Cardiac muscle cell (in vitro differentiated cells and primary cell): Measurements from ENCODE around the gene RTN3. TPM values are rescaled to one million over a fixed set of nuclear protein-coding genes. Genes with fewer than 3 reads are reported as not detected.

Experiments used
- DNase-seq, 2 donors: peaks; one replicate each; pipeline versions ENCODE4 v3.0.0 to v3.0.0-alpha.2; 2010 to 2017; ENCODE audit warnings: low read depth in 1 of 2, low spot score in 1 of 2
- H3K27ac ChIP-seq: fragments of 200-600 bp; sonication (generic); 2 replicates; pipeline ENCODE4 v1.5.1; 2016
- H3K27me3 ChIP-seq: fragments of 200-600 bp; sonication (generic); 2 replicates; pipeline ENCODE4 v1.6.0; 2016; ENCODE audit warnings: control low read depth
- H3K36me3 ChIP-seq: fragments of 200-600 bp; sonication (generic); 2 replicates; pipeline ENCODE4 v1.5.1; 2016; ENCODE audit warnings: control low read depth
- H3K4me1 ChIP-seq: fragments of 200-600 bp; sonication (generic); 2 replicates; pipeline ENCODE4 v1.8.1; 2017; ENCODE audit warnings: low read depth, mild to moderate bottlenecking, mixed run types
- H3K4me3 ChIP-seq: fragments of 200-600 bp; sonication (generic); 2 replicates; pipeline ENCODE4 v1.5.1; 2016; ENCODE audit warnings: mild to moderate bottlenecking
- H3K9me3 ChIP-seq: fragments of 200-600 bp; sonication (generic); 2 replicates; pipeline ENCODE4 v1.5.1; 2017; ENCODE audit warnings: low read depth, mild to moderate bottlenecking, control low read depth
- polyA plus RNA-seq: library from polyadenylated mRNA; unstranded; fragments of >200 nt; fragmentation: Nextera tagmentation; extraction: Ambion mirVana; gene quantifications from 2 replicates; pipeline ENCODE4 v1.2.1, GENCODE V29; 2016
- total RNA-seq: library from RNA; depleted of rRNA; stranded (reverse); fragments of >200 nt; gene quantifications from 2 replicates; pipeline ENCODE4 v1.2.3, GENCODE V29; 2016
- TF ChIP-seq, protein P1 (sequence below): IDR thresholded peaks from 2 replicates; pipeline ENCODE4 v1.5.1; 2012; ENCODE audit warnings: low read depth, mild to moderate bottlenecking, low read length

RTN3 gene
- total and polyA plus RNA-seq, 2 experiments from 2014 or later = 99.7 to 116 TPM

DNA sequence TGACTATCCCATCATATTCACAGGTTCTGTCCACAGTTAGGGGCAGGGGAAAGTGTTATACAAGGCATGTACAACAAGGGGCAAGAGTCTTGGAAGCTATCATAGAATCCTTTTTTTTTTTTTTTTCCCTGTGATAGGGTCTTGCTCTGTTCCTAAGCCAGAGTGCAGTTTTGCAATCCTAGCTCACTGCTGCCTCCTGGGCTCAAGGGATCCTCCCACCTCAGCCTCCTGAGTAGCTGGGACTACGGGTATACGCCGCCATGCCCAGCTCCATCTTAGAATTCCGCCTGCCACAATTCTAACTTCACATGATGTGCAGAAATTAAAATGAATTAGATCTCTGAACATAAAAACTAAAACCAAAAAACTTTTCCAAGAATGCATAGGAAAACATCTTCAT is 55.6 kb downstream of the RTN3 start:
- H3K27me3 ChIP-seq = no peaks in the 10 kb centered on the region
- no peak overlapping the region for H3K4me3 ChIP-seq
- DNase-seq = no peak
- H3K27ac ChIP-seq = no peak overlapping the region
- TF ChIP-seq, protein P1, sequence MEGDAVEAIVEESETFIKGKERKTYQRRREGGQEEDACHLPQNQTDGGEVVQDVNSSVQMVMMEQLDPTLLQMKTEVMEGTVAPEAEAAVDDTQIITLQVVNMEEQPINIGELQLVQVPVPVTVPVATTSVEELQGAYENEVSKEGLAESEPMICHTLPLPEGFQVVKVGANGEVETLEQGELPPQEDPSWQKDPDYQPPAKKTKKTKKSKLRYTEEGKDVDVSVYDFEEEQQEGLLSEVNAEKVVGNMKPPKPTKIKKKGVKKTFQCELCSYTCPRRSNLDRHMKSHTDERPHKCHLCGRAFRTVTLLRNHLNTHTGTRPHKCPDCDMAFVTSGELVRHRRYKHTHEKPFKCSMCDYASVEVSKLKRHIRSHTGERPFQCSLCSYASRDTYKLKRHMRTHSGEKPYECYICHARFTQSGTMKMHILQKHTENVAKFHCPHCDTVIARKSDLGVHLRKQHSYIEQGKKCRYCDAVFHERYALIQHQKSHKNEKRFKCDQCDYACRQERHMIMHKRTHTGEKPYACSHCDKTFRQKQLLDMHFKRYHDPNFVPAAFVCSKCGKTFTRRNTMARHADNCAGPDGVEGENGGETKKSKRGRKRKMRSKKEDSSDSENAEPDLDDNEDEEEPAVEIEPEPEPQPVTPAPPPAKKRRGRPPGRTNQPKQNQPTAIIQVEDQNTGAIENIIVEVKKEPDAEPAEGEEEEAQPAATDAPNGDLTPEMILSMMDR = no peak
- no peaks in the 10 kb centered on the region for H3K9me3 ChIP-seq
- H3K36me3 ChIP-seq = no peaks in the 10 kb centered on the region
- H3K4me1 ChIP-seq = no peaks in the 10 kb centered on the region

DNA sequence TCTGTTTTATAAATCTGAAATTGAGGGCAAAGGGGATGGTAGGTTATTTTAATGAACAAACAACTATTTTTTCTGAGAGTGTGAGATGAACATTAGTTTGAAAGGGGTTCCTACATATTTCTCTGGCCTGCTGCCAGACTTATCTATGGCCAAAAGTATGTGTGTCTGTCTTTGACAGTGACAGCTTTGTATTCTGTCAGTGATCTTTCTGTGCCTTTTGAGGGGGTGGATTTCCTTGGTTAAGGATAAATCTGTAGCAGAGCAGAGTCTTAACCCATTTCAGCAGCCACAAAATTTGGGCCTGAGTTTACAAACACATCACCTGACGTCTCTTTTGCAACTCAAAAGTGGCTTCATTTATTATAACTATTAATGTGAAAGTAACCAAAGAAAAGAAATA is 56.4 kb downstream of the RTN3 start:
- TF ChIP-seq, protein P1 = no peak
- Histone ChIP-seq H3K9me3 (no peaks in the 10 kb centered on the region), H3K27ac (no peak overlapping the region), H3K4me1 (no peaks in the 10 kb centered on the region), H3K4me3 (no peak overlapping the region), H3K36me3 (no peaks in the 10 kb centered on the region), H3K27me3 (no peaks in the 10 kb centered on the region)
- no peak for DNase-seq

DNA sequence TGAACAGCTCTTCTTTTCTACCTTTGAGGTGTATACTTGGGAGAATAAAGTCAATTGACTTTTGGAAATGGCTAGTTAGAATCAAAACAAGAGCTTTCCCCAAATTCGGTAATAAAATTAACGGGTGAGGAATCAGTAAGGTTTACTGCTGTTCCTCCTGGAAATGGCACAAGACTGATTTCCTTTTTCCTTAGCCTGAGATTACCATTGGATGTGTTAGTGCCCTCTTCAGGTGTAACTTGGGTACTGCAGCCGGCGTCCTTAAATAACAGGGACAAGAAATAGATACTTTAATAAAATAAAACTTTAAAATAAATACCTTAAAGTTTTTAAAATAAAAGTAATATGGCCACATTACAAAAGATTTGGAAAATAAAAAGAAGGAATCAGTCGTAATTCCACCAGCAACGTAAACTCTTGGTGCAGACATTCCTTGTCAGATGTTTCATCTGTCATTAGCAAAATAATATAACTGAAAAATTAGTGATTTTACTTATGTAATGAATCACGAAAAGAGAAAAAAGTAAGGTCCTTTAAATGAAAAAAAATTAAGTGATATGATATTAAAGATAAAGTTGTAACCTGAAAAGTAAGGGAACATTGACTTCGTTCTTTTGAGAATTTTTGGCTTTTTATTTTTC is 57.5 kb downstream of the RTN3 start:
- Histone ChIP-seq H3K27me3 (no peaks in the 10 kb centered on the region), H3K9me3 (no peaks in the 10 kb centered on the region), H3K4me3 (no peak overlapping the region), H3K27ac (no peak overlapping the region), H3K36me3 (no peaks in the 10 kb centered on the region), H3K4me1 (no peaks in the 10 kb centered on the region)
- TF ChIP-seq, protein P1 = peak; percentile 91
- peak; percentile 76 to 87 for DNase-seq

DNA sequence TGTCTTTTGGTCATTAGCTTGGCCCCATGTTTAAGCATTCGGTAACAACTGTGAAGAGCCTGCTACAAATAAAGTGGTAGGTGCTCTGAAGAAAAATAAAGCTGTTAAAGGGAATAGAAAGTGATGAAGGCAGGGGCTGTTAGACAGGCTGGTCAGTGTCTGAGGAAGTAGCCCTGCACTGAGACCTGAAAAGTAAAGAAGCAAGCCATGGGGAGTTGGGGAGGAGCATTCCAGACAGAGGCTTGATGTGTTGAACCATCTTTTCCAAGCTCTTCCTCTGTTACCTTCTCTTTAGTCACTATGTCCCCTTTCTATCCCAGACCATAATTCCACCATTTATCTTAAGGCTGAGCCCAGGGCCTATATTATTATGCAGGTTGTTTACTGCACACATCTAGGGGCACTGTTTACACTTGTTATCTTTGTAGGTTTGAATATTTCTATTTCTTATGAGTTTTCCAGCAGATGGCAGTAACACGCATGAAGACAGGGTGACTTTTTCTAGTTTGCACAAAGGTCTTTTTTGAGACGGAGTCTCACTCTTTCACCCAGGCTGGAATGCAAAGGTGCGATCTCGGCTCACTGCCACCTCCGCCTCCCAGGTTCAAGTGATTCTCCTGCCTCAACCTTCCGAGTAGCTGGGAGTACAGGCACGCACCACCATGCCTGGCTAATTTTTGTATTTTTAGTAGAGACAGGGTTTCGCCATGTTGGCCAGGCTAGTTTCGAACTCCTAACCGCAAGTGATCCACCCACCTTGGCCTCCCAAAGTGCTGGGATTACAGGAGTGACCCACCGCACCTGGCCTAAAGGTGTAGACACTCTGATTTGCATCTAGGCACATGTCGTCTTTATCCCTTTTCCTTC is 64.2 kb downstream of the RTN3 start:
- DNase-seq = peak in 1 of 2 donors; percentile 31
- no peak overlapping the region for H3K4me3 ChIP-seq
- no peak overlapping the region for H3K27ac ChIP-seq
- H3K4me1 ChIP-seq = no peaks in the 10 kb centered on the region
- TF ChIP-seq, protein P1 = peak; percentile 28
- no peaks in the 10 kb centered on the region for H3K9me3 ChIP-seq
- no peaks in the 10 kb centered on the region for H3K36me3 ChIP-seq
- H3K27me3 ChIP-seq = no peaks in the 10 kb centered on the region

DNA sequence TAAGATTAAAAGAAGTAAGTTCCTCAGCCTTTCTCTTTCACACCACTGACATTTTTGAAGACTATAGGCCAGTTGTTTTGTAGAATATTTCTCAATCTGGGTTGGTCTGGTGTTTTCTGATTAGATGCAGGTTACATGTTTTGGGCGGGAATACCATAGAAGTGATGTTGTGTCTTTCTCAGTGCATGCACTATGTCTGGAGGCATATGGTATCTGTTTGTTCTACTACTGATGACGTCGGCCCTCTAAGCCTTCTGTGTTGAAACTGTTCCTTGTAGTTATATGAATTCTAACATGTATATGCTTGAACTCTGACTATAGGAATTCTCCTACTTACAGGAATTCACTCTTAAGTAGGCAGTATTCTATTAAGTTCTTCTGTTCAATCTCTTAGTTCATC is 65.7 kb downstream of the RTN3 start:
- no peak overlapping the region for H3K27ac ChIP-seq
- no peak overlapping the region for H3K4me3 ChIP-seq
- peaks cover 6% of the 10 kb centered on the region for H3K36me3 ChIP-seq
- DNase-seq = no peak
- no peaks in the 10 kb centered on the region for H3K27me3 ChIP-seq
- no peaks in the 10 kb centered on the region for H3K9me3 ChIP-seq
- no peaks in the 10 kb centered on the region for H3K4me1 ChIP-seq
- TF ChIP-seq, protein P1 = no peak
